ENCODE measurements around the gene PPAT.
"Not testable (repeated sequence)": the region's sequence is repeated elsewhere in the genome, so short reads cannot be mapped to it uniquely, and the experiment has no call there.

Gene PPAT

DNA sequence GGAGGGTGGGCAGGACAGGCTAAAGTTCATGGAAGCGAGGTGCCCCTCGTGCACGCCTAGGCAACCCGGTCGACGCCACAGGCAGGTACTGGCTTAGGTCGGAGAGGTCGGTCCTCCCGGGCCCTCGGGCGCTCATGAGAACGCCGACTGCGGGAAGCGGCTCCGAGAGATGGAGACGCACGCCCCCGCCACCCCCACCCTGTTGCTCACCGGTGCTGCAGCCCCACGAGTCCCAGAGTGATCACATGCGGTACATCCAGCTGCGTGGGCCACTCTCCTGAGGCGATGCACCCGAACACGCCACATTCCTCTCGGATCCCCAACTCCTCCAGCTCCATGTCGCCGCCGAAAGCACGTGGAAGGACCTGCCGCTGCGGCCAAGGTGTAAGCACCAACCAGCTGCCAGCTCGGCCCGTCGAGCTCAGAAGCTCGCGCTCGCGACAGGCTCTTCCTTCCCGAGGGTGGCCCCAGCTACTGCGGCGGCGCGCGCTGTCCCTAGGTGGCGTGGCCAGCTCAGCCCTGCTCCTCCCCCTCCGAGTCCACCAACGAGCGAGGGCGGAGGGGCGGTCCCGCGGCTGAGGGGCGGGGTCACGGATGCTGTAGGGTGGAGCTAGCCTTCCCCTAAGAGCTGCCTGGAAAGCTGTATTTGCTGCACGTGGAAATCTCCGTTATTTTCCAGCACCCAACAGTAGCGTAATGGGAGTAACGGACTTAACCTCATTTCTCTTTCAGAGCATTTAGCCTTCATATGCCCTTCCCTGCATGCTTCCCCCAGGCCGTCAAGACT lies at the start of gene PPAT:
PPAT (minus strand) TSS at position 476 of the 787 bp plus-strand sequence; CDS start at position 338, 138 bp downstream.
- H3K27me3 Mint-ChIP-seq: no peaks in the 10 kb centered on the region
- no peaks in the 10 kb centered on the region for H3K9me3 Mint-ChIP-seq

DNA sequence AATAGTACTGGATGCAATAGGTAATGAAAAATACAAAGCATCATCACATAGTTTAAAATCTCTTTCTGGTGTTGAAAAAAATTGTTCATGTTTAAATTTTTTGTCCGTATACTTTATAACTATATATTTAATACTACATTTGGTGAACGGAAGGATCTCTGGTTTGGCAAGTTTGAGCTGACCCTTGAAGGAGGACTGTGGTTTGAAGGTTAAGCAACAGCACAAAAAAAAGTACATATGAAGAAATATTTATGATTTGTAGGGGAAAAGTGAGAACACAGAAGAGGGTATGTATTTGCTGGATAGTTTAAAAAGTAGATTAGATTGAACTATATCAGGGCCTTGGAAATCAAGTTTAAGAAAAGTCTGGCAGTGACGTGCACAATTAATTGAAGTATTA lies 45.3 kb upstream of the PPAT start:
- H3K4me1 Mint-ChIP-seq: no peaks in the 10 kb centered on the region
- ATAC-seq (replicated peaks): no peak
- H3K27me3 Mint-ChIP-seq: no peaks in the 10 kb centered on the region
- DNase-seq: no peak
- no peak overlapping the region for H3K4me3 Mint-ChIP-seq
- peaks cover 21 to 39% of the 10 kb centered on the region in 2 donors for H3K36me3 Mint-ChIP-seq
- H3K27ac Mint-ChIP-seq: no peak overlapping the region
- H3K9me3 Mint-ChIP-seq: no peaks in the 10 kb centered on the region

More for the DNA sequence above, at the start of gene PPAT:
- peak within 1 kb of the TSS; percentile 99 for H3K27ac Mint-ChIP-seq
- peaks cover 19 to 31% of the 10 kb centered on the region in 2 donors for H3K4me1 Mint-ChIP-seq
- H3K4me3 Mint-ChIP-seq: peak within 1 kb of the TSS; percentile 88 to 94
- ATAC-seq (replicated peaks): peak; percentile 79 to 82
- H3K36me3 Mint-ChIP-seq: peaks cover 12 to 17% of the 10 kb centered on the region in 2 donors
- peak; percentile 98 for DNase-seq

DNA sequence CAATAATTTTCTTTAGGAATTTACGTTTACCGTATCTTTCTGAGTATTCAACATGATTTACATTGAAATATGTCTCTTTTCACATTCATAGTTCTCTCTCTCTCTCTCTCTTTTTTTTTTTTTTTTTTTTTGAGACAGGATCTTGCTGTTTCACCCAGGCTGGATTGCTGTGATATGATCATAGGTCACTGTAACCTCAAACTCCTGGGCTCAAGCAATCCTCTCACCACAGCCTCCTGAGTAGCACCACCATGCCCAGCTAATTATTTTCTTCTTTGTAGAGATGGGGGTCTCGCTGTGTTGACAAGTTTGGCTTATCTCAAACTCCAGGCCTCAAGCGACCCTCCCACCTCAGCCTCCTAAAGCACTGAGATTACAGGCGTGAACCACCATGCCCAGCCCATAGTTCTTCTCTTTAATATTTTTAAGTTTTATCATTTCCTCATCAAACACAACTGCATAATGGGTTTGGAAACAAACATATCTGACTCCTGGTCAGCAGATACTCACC lies 41.8 kb upstream of the PPAT start:
- ATAC-seq (replicated peaks) (no peak), DNase-seq (no peak)
- Mint-ChIP-seq H3K4me1 (no peaks in the 10 kb centered on the region), H3K27ac (peak overlapping the region; percentile 56), H3K36me3 (peaks cover 26 to 45% of the 10 kb centered on the region in 2 donors), H3K4me3 (no peak overlapping the region), H3K9me3 (no peaks in the 10 kb centered on the region), H3K27me3 (no peaks in the 10 kb centered on the region)

DNA sequence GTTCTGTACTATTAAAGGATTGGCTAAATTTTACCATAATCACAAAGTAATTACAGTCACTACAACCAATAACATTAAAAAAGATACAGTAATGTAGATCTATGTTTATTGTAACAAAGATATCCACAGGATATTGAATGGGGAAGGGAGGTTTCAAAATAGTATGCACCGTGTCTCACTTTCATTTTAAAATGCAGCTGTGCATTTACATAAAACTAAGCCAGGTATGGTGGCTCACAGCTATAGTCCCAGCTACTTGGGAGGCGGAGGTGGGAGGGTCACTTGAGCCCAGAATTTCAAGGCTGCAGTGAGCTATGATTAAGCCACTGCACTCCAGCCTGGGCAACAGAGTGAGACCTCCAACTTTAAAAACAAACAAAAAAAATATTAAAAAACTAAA lies 40.5 kb upstream of the PPAT start:
- Mint-ChIP-seq H3K36me3 (peaks cover 24 to 45% of the 10 kb centered on the region in 2 donors), H3K27ac (no peak overlapping the region), H3K27me3 (no peaks in the 10 kb centered on the region), H3K4me3 (no peak overlapping the region), H3K9me3 (no peaks in the 10 kb centered on the region), H3K4me1 (no peaks in the 10 kb centered on the region)
- no peak for ATAC-seq (replicated peaks)
- DNase-seq: no peak

DNA sequence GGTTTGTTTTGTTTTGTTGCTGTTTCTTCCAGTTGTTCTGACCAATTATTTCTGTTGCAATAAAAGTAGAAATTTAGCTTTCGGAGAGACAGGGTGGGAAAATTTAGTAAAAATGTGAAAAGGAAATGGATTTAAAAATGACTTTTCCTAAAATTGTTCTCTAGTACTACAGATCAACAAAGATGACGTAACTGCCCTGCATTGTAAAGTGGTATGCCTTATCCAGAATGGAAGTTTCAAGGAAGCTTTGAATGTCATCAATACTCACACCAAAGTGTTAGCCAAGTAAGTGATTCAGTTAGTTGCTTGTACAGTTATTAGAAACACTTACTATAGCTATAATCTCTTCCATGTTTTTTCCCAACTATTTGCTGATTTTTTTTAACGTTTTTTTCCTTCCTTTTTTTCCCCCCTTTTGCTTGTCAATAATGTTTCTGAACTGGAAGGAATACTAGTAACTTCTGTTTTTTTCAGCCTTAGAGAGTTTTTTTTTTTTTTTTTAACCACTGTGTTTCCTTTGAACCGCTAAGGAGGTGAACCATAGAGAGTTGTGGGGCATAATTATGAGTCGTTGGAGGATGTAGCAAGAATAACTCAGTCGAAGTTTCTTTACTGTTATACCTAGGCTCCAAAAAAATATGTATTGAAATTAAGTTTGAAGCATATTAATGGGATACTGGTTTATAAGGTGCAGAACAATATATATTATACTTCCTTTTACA lies 34.2 kb upstream of the PPAT start:
- DNase-seq (no peak), ATAC-seq (replicated peaks) (peak; percentile 22 to 42)
- Mint-ChIP-seq H3K27ac (peak overlapping the region; percentile 37), H3K4me1 (peaks cover 24 to 40% of the 10 kb centered on the region in 2 donors), H3K4me3 (peak overlapping the region; percentile 63 to 68), H3K9me3 (no peaks in the 10 kb centered on the region), H3K27me3 (no peaks in the 10 kb centered on the region), H3K36me3 (peaks cover 15 to 30% of the 10 kb centered on the region in 2 donors)

DNA sequence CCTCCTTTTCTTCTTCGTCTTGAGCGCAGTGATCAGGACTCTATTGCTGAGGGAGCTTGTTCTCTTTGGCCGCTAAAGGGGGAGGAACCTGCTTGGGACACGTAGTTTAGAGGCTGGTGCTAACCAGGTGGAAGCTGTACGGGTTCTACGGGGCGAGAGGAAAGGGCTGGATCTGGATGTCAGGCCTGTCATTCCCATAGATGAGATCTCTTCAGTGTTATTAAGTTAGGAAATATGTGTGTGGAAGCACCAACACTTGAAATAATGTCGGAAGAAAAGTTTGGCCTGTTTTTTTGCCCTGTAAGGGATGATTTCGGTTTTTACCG lies 32.6 kb upstream of the PPAT start:
- peak overlapping the region; percentile 97 to 98 for H3K4me3 Mint-ChIP-seq
- H3K27ac Mint-ChIP-seq: peak overlapping the region; percentile 99
- DNase-seq (no peak), ATAC-seq (replicated peaks) (peak; percentile 51 to 60)
- H3K36me3 Mint-ChIP-seq: peaks cover 12 to 26% of the 10 kb centered on the region in 2 donors
- no peaks in the 10 kb centered on the region for H3K9me3 Mint-ChIP-seq
- peaks cover 31 to 45% of the 10 kb centered on the region in 2 donors for H3K4me1 Mint-ChIP-seq
- no peaks in the 10 kb centered on the region for H3K27me3 Mint-ChIP-seq

DNA sequence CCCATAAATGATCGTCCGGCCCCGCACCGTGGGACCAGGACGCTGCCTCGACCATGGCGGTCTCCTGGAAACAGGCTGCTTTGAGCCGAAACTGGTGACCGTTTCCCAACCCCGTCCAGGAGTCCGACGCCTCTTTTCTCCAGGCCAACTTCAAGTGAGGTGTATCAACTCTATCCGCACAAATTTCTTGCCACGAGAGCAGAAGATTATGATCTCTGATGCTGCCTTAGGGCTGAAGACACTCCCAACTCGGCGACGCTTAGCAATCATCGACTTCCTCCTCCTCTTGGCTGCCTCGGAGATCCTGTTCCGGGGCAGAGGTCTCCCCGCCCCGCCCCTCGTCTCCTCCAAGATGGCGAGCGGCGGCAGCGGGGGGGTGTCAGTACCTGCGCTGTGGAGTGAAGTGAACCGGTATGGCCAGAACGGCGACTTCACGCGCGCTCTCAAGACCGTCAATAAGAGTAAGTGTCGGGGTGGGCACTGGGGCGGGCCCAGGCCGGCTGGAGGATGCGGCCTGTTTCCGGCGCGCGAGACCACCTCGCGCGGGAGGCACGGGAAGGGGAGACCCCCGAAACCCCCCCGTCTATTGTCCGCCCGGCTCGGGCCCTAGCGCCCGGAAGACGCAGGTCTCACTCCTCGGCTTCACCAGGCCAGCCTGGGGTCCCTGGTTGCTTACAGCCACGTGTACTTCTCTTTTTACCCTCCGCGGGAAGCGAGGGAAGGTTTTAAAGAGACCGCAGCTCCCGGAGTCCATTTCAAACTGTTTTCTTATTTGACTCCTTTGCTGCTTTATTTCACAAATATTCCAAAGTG lies 32.1 kb upstream of the PPAT start, which contains the start of gene SRP72:
SRP72 (plus strand) TSS at position 334 of the 813 bp plus-strand sequence; CDS start at position 353, 19 bp downstream.
- DNase-seq: peak; percentile 82
- no peaks in the 10 kb centered on the region for H3K9me3 Mint-ChIP-seq
- H3K27ac Mint-ChIP-seq: peak within 1 kb of the TSS; percentile 99
- peaks cover 14 to 29% of the 10 kb centered on the region in 2 donors for H3K36me3 Mint-ChIP-seq
- H3K27me3 Mint-ChIP-seq: no peaks in the 10 kb centered on the region
- peak; percentile 94 to 96 for ATAC-seq (replicated peaks)
- H3K4me3 Mint-ChIP-seq: peak within 1 kb of the TSS; percentile 97 to 98
- H3K4me1 Mint-ChIP-seq: peaks cover 31 to 45% of the 10 kb centered on the region in 2 donors

DNA sequence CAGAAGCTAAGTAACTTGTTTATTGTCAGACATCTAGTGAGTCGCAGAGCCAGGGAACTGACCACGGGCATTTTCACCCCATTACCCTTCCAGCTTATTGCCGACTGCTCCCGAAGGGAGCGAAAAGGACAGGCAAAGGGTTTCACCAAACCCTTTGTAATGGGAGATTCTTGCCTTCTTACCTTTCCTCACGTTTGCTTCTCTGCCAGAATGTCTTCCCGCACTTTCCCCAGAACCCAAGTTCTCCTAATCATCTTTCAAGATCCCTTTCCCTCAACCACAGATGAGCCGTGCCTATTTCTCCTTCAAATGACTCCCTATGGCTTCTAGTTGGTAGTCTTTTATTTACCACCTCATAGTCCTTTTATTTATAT lies 31.5 kb upstream of the PPAT start:
- peaks cover 19 to 35% of the 10 kb centered on the region in 2 donors for H3K36me3 Mint-ChIP-seq
- peak overlapping the region; percentile 97 to 98 for H3K4me3 Mint-ChIP-seq
- no peaks in the 10 kb centered on the region for H3K9me3 Mint-ChIP-seq
- ATAC-seq (replicated peaks) (no peak), DNase-seq (no peak)
- H3K27me3 Mint-ChIP-seq: no peaks in the 10 kb centered on the region
- peak overlapping the region; percentile 99 for H3K27ac Mint-ChIP-seq
- peaks cover 31 to 45% of the 10 kb centered on the region in 2 donors for H3K4me1 Mint-ChIP-seq

DNA sequence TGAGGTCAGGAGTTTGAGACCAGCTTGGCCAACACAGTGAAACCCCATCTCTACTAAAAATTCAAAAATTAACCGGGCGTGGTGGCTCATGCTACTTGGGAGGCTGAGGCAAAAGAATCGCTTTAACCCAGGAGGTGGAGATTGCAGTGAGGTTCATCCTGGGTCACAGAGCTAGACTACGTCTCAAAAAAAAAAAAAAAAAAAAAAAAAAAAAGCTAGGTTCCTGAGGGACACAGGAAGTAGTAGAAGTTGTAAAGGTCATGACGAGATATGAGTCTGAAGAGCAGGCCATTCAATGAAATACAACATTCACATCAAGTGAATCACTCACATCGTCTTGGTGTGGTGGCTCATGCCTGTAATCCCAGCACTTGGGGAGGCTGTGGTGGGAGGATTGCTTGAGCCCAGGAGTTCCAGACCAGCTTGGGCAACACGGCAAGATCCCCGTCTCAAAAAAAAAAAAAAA lies 30.9 kb upstream of the PPAT start:
- peak overlapping the region; percentile 97 to 98 for H3K4me3 Mint-ChIP-seq
- not testable (repeated sequence) for DNase-seq, H3K9me3 Mint-ChIP-seq, H3K27me3 Mint-ChIP-seq
- H3K27ac Mint-ChIP-seq: peak overlapping the region; percentile 99
- H3K4me1 Mint-ChIP-seq: peaks cover 31 to 45% of the 10 kb centered on the region in 2 donors
- ATAC-seq (replicated peaks): peak; percentile 31 to 38
- H3K36me3 Mint-ChIP-seq: peaks cover 20 to 36% of the 10 kb centered on the region in 2 donors

DNA sequence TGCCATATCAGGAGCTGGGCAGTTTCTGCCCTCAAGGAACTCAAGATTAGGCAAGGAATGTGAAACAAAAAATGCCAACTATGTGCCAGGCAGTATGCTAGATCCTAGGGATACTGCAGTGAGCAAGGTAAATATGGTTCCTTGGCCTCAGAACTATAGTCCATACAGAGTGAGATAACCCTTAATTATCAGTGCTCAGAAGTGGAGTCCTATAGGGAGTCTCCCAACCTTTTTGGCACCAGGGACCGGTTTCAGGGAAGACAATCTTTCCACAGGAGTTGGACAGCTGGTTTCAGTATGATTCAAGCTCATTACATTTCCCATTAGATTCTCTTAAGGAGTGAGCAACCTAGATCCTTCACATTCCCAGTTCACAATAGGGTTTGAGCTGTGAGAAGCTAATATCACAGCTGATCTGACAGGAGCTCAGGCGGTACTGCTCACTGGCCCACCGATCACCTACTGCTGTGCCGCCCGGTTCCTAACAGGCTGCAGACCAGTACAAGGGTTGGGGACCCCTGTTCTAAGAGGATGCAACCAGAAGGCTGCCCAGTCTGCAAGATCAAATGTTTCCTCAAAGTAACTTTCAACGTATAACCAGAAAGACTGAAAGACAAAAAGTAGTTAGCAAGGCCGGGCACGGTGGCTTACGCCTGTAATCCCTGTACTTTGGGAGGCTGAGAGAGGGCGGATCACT lies 30.3 kb upstream of the PPAT start:
- Mint-ChIP-seq H3K4me1 (peaks cover 31 to 45% of the 10 kb centered on the region in 2 donors), H3K9me3 (no peaks in the 10 kb centered on the region), H3K27me3 (no peaks in the 10 kb centered on the region), H3K4me3 (peak overlapping the region; percentile 97 to 98), H3K27ac (peak overlapping the region; percentile 99), H3K36me3 (peaks cover 20 to 36% of the 10 kb centered on the region in 2 donors)
- DNase-seq (no peak), ATAC-seq (replicated peaks) (no peak)

DNA sequence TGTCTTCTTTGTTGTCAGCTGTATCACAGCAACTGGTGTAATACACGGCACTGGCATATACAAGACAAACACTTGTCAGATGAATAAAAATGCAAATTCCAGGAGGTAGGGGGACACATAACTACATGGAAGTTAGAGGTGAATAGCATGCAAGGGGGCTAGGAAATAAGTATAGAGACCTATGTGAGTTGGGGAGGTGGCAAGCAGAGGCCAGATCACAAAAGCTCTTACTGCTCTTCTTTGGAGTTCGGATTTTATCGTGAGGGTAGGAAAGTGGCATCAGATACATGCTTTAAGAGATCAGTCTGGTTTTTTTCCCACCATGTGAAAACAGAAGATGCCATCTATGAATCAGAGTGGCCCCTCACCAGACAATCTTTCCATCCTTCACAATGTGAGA lies 29.2 kb upstream of the PPAT start:
- no peak for DNase-seq
- Mint-ChIP-seq H3K4me1 (peaks cover 24 to 43% of the 10 kb centered on the region in 2 donors), H3K9me3 (no peaks in the 10 kb centered on the region), H3K27ac (no peak overlapping the region), H3K4me3 (peak overlapping the region; percentile 9 to 42), H3K27me3 (no peaks in the 10 kb centered on the region), H3K36me3 (peaks cover 28 to 40% of the 10 kb centered on the region in 2 donors)
- no peak for ATAC-seq (replicated peaks)

DNA sequence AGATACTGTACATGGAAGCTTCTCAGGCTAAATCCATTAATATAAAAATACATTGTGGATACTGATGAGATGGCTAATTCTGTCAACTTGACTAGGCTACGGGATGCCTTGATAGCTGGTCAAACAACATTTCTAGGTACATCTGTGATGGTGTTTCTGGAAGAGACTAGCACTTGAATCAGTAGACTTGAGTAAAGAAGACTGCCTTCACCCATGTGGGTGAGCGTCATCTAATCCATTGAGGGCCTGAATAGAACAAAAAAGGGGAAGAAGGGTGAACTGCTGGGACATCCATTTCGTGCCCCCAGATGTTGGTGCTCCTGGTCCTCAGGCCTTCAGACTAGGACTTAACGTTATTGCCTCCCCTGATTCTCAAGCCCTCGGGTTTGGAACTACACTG lies 28.3 kb upstream of the PPAT start:
- H3K4me3 Mint-ChIP-seq: no peak overlapping the region
- no peak overlapping the region for H3K27ac Mint-ChIP-seq
- no peaks in the 10 kb centered on the region for H3K27me3 Mint-ChIP-seq
- ATAC-seq (replicated peaks) (no peak), DNase-seq (no peak)
- H3K4me1 Mint-ChIP-seq: peaks cover 20 to 37% of the 10 kb centered on the region in 2 donors
- H3K36me3 Mint-ChIP-seq: peaks cover 28 to 39% of the 10 kb centered on the region in 2 donors
- no peaks in the 10 kb centered on the region for H3K9me3 Mint-ChIP-seq

DNA sequence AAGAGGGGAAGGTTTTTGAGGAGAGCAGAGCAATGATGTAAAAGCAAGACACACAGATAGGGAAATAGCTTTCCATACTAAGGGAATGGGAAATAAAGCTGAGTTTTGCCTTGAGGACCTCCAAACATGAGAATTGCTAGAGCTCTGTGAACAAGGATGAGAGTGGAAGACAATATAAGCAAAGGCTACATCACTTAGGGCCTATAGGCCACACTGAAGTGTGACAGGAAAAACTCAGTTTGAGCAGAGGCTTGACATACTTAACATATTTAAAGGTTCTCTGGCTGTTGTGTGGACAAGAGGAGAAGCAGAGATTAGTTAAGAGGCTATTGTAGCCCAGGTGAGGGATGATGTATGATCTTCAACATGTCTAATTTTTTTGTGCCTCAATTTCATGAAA lies 26.7 kb upstream of the PPAT start:
- DNase-seq (no peak), ATAC-seq (replicated peaks) (no peak)
- Mint-ChIP-seq H3K9me3 (no peaks in the 10 kb centered on the region), H3K27ac (no peak overlapping the region), H3K4me1 (peaks cover 14 to 29% of the 10 kb centered on the region in 2 donors), H3K27me3 (no peaks in the 10 kb centered on the region), H3K4me3 (no peak overlapping the region), H3K36me3 (peaks cover 27 to 42% of the 10 kb centered on the region in 2 donors)
